ENCODE data around the gene IFI6. TPM values are rescaled to one million over a fixed set of nuclear protein-coding genes. Genes with fewer than 3 reads are reported as not detected.

IFI6 gene
- total RNA-seq, 1 donor from 2014 or later, result 500 TPM

DNA sequence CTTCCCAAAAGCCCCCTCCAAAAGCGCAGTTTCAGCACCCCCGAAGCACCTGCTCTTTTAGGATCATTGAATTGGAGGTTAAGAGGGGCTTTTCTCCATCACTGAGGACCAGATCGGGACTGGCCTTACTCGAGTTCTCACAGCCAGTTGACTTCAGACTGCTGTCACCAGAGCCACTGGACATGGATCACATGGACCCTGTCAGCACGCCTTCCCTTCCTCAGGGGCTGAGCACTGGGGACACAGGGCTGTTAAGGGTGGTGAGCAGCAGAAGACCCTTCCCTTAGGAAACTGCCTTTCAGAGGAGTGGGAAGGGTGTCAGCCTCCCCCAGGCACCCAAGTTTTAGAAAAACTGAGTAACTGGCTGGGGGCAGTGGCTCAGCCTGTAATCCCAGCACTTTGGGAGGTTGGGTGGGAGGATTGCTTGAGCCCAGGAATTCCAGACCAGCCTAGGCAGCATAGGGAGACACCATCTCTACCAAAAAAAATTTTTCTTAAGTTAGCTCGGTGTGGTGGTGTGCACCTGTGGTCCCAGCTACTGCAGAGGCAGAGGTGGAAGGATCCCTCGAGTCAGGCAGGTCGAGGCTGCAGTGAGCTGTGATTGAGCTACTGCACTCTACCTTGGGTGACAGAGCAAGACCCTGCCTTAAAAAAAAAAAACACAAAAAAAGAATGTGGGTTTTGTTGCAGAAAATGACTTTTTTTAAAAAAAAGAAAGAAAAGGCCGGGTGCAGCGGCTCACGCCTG is 36.4 kb downstream of the IFI6 start:
- peaks cover 21% of the 10 kb centered on the region for H3K4me1 Mint-ChIP-seq
- no peak overlapping the region for H3K27ac Mint-ChIP-seq
- peak overlapping the region; percentile 58 for H3K4me3 Mint-ChIP-seq
- DNase-seq (ENCODE audit: low spot score in 2 of 2, unreplicated experiment in 2 of 2), result no peak
- H3K36me3 Mint-ChIP-seq, result no peaks in the 10 kb centered on the region
- peaks cover 13% of the 10 kb centered on the region for H3K27me3 Mint-ChIP-seq (ENCODE audit: low read depth)
- TF ChIP-seq, protein P1, sequence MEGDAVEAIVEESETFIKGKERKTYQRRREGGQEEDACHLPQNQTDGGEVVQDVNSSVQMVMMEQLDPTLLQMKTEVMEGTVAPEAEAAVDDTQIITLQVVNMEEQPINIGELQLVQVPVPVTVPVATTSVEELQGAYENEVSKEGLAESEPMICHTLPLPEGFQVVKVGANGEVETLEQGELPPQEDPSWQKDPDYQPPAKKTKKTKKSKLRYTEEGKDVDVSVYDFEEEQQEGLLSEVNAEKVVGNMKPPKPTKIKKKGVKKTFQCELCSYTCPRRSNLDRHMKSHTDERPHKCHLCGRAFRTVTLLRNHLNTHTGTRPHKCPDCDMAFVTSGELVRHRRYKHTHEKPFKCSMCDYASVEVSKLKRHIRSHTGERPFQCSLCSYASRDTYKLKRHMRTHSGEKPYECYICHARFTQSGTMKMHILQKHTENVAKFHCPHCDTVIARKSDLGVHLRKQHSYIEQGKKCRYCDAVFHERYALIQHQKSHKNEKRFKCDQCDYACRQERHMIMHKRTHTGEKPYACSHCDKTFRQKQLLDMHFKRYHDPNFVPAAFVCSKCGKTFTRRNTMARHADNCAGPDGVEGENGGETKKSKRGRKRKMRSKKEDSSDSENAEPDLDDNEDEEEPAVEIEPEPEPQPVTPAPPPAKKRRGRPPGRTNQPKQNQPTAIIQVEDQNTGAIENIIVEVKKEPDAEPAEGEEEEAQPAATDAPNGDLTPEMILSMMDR (IDR thresholded peaks at IDR 0.05; ENCODE audit: unreplicated experiment), result no peak
- H3K9me3 Mint-ChIP-seq, result no peaks in the 10 kb centered on the region

DNA sequence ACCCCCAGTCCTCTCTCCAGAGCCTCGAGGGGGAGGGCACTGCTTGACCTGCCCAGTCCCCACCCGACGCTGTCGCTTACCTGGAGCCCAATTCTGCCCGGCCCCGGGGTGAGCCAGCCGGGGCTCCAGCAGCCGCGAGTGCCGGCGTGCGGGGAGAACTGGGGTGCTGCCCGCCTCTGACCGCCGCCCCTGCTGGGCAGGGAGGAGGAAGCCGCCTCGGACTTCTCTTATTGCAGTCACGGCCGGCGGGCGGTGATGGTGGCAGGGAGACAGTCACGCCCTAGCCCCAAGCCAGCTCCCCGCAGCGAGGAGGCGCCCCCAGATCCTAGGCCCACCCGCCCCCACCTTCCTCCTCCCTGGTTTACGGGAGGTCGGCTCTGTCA is 37.0 kb downstream of the IFI6 start, which contains the start of gene FGR:
Gene FGR (minus strand): TSS at position 201 of the 383 bp plus-strand sequence. CDS start 11,269 bp downstream, outside the sequence.
- peak within 1 kb of the TSS; percentile 30 for H3K27ac Mint-ChIP-seq
- TF ChIP-seq, protein P1 (IDR thresholded peaks at IDR 0.05; ENCODE audit: unreplicated experiment), result no peak
- H3K27me3 Mint-ChIP-seq (ENCODE audit: low read depth), result peaks cover 13% of the 10 kb centered on the region
- H3K4me3 Mint-ChIP-seq, result peak within 1 kb of the TSS; percentile 59
- no peak for DNase-seq (ENCODE audit: low spot score in 2 of 2, unreplicated experiment in 2 of 2)
- peaks cover 21% of the 10 kb centered on the region for H3K4me1 Mint-ChIP-seq
- no peaks in the 10 kb centered on the region for H3K36me3 Mint-ChIP-seq
- H3K9me3 Mint-ChIP-seq, result no peaks in the 10 kb centered on the region

DNA sequence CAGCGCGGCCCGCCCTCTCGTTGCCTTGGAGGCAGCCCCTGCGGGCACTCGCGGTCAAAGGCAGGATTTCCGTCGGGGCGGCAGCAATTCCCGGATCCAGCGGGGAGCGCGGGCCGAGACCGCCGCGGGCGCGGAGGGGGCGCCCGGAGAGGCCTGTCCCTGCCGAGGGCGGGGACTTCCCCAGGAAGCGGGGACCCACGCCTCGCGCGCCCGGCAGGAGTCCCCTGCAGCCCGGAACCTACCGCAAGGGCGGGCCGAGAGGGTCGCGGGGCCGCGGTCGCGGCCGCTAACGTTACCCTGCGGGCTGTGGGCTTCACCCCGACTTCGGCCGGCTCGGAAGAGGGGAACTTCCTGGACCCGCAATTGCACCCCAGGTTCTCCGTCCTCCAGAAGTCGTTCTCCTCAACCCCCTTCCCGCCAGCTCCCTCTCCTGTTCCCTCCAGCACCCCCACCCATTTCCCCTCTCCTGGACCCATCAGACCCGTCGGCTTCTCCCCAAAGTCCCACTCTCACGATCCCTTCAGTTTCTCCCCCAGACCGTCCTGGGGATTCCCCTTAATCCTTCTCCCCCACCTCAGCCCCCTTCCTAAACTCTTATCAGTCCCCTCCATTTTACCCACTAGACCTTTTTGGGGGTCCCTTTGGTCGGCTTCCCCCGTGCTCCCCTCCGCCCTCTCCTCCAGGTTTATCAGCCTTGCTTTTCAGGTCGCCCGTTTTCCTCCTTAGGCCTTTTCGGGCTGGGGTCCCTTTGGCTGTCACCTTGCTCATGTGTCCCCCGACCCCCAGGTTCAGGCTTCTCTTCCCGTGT is 37.6 kb downstream of the IFI6 start:
- Mint-ChIP-seq H3K36me3 (no peaks in the 10 kb centered on the region), H3K4me3 (peak overlapping the region; percentile 59), H3K9me3 (no peaks in the 10 kb centered on the region), H3K27me3 (ENCODE audit: low read depth) (peaks cover 13% of the 10 kb centered on the region), H3K27ac (peak overlapping the region; percentile 30), H3K4me1 (peaks cover 21% of the 10 kb centered on the region)
- TF ChIP-seq, protein P1 (IDR thresholded peaks at IDR 0.05; ENCODE audit: unreplicated experiment), result no peak
- peak in 1 of 2 experiments; percentile 61 for DNase-seq (ENCODE audit: low spot score in 2 of 2, unreplicated experiment in 2 of 2)

DNA sequence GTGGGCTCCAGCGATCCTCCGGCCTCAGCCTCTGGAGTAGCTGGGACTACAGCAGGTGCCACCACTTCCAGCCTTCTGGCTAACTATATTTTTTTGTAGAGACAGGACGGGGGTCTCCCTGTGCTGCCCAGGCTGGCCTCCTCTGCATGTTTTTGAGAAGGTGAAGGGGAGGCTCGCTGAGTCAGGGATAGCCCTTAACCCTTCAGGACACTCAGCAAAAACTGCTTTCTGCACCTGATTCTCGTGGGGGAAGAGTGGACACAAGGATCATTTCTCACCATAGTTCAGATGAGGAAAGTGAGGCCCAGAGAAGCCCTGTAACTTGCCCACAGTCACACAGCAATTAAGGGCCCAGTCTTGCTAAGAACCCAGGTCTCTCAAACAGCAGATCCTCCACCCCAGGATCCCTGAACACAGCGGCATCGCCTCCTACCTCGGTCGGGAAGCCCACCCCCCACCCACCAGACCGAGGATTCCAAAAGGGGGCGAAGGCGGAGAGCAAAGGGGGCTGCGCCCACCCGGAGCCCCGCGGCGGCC is 38.3 kb downstream of the IFI6 start:
- Mint-ChIP-seq H3K36me3 (no peaks in the 10 kb centered on the region), H3K9me3 (no peaks in the 10 kb centered on the region), H3K4me3 (peak overlapping the region; percentile 58), H3K4me1 (peaks cover 21% of the 10 kb centered on the region), H3K27me3 (ENCODE audit: low read depth) (peaks cover 15% of the 10 kb centered on the region), H3K27ac (no peak overlapping the region)
- TF ChIP-seq, protein P1 (IDR thresholded peaks at IDR 0.05; ENCODE audit: unreplicated experiment), result no peak
- no peak for DNase-seq (ENCODE audit: low spot score in 2 of 2, unreplicated experiment in 2 of 2)

DNA sequence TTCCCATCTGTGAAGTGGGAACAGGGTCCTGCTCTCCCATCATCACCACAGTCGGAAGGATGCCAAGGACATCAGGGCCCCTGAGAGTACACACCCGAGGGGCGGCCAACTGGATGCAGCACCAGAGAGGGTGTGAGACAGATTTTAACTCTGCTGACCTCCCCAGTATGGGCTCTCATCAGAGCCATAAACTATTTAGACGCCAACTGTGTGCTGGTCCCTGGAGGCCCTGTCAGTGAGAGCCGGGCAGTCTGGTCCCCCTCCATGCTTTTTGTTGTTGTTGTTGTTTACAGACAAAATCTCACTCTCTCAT is 38.7 kb downstream of the IFI6 start:
- no peak overlapping the region for H3K27ac Mint-ChIP-seq
- H3K4me1 Mint-ChIP-seq, result peaks cover 21% of the 10 kb centered on the region
- no peaks in the 10 kb centered on the region for H3K36me3 Mint-ChIP-seq
- no peaks in the 10 kb centered on the region for H3K9me3 Mint-ChIP-seq
- TF ChIP-seq, protein P1 (IDR thresholded peaks at IDR 0.05; ENCODE audit: unreplicated experiment), result no peak
- no peak for DNase-seq (ENCODE audit: low spot score in 2 of 2, unreplicated experiment in 2 of 2)
- peaks cover 15% of the 10 kb centered on the region for H3K27me3 Mint-ChIP-seq (ENCODE audit: low read depth)
- peak overlapping the region; percentile 58 for H3K4me3 Mint-ChIP-seq

Data from mesothelial cell of epicardium (in vitro differentiated cells).